GM19043 (cell line): ENCODE data around the gene CSRNP2.
"Not testable (repeated sequence)": the region's sequence is repeated elsewhere in the genome, so short reads cannot be mapped to it uniquely, and the experiment has no call there.

Experiments used
- ATAC-seq: cut with Tn5 transposase; IDR thresholded peaks from one replicate; pipeline ENCODE4 v1.9.1; 2021; ENCODE audit warnings: low read depth; ENCODE audit not compliant: unreplicated experiment

Gene CSRNP2

GRCh38 chr12:51078346-51078745, 5.0 kb downstream of the CSRNP2 start:
- ATAC-seq: not testable (repeated sequence)

GRCh38 chr12:51077930-51078329, 5.5 kb downstream of the CSRNP2 start:
- ATAC-seq: no peak

GRCh38 chr12:51076236-51076930, 7.0 kb downstream of the CSRNP2 start:
- no peak for ATAC-seq

- ATAC-seq: no peak
These were observed 8.0 kb downstream of the CSRNP2 start for GRCh38 chr12:51075390-51075789.

GRCh38 chr12:51071663-51072062, 11.7 kb downstream of the CSRNP2 start:
- ATAC-seq: no peak

GRCh38 chr12:51070004-51070403, 13.4 kb downstream of the CSRNP2 start:
- no peak for ATAC-seq

GRCh38 chr12:51067771-51068170, 15.6 kb downstream of the CSRNP2 start:
- ATAC-seq: no peak

- no peak for ATAC-seq
These were observed 16.2 kb downstream of the CSRNP2 start for GRCh38 chr12:51067229-51067628.

- ATAC-seq: no peak
These were observed 17.9 kb downstream of the CSRNP2 start for GRCh38 chr12:51065530-51065929.

GRCh38 chr12:51062631-51063397, 20.6 kb downstream of the CSRNP2 start:
- no peak for ATAC-seq

- ATAC-seq: no peak
These were observed 24.3 kb downstream of the CSRNP2 start for GRCh38 chr12:51059086-51059485.

- ATAC-seq: no peak
These were observed 27.2 kb downstream of the CSRNP2 start for GRCh38 chr12:51056242-51056641.

GRCh38 chr12:51055060-51055459, 28.3 kb downstream of the CSRNP2 start:
- ATAC-seq: no peak

GRCh38 chr12:51051787-51052186, 31.6 kb downstream of the CSRNP2 start:
- ATAC-seq: no peak

- no peak for ATAC-seq
These were observed 33.9 kb downstream of the CSRNP2 start for GRCh38 chr12:51049525-51049924.

GRCh38 chr12:51048661-51049251, 34.6 kb downstream of the CSRNP2 start:
- ATAC-seq: no peak

- peak; percentile 97 for ATAC-seq
These were observed 35.5 kb downstream of the CSRNP2 start, which contains the start of gene LETMD1 for GRCh38 chr12:51047655-51048540. Gene LETMD1, plus strand, starts transcription at chr12:51048327. Its CDS starts 30 bp downstream, at chr12:51048357.

- no peak for ATAC-seq
These were observed 47.1 kb downstream of the CSRNP2 start for GRCh38 chr12:51036279-51036678.

- no peak for ATAC-seq
These were observed 49.8 kb downstream of the CSRNP2 start for GRCh38 chr12:51033457-51034089.

GRCh38 chr12:51033048-51033447, 50.3 kb downstream of the CSRNP2 start:
- no peak for ATAC-seq
